Ovary (tissue), 9 donors: ENCODE results near the gene ARID3C. TPM values are rescaled to one million over a fixed set of nuclear protein-coding genes. Genes with fewer than 3 reads are reported as not detected.
A peak's percentile ranks its signal among the peaks of the same experiment; 100 is the strongest.

Experiments used
- DNase-seq, 5 donors: peaks; one replicate each; pipeline ENCODE4 v3.0.0-alpha.2; 2019 to 2020
- H3K27ac ChIP-seq, 2 donors: fragments of 200-600 bp; one replicate each; pipeline versions ENCODE4 v1.5.1 to v1.8.0; 2019 to 2022
- H3K27me3 ChIP-seq: fragments of 200-600 bp; one replicate; pipeline ENCODE4 v1.8.0; 2022
- H3K36me3 ChIP-seq: fragments of 200-600 bp; sonication (generic); one replicate; pipeline ENCODE4 v1.5.1; 2019
- H3K4me1 ChIP-seq: one replicate; pipeline ENCODE4 v1.8.1; 2013; ENCODE audit warnings: mild to moderate bottlenecking, moderate library complexity; ENCODE audit not compliant: insufficient read depth
- H3K4me3 ChIP-seq: fragments of 200-600 bp; sonication (generic); one replicate; pipeline ENCODE4 v1.5.1; 2017
- H3K9me3 ChIP-seq, 2 donors: fragments of 200-600 bp in 1 of 2; sonication (generic) in 1 of 2; one replicate each; pipeline versions ENCODE4 v1.5.1 to v1.8.1; 2013 to 2019; ENCODE audit warnings: mild to moderate bottlenecking in 1 of 2, moderate library complexity in 1 of 2
- CTCF ChIP-seq, 3 donors: fragments of 450-650 bp in 2 of 3; fragments of 200-600 bp in 1 of 3; IDR thresholded peaks; one replicate each; pipeline versions ENCODE4 v1.5.1 to v1.8.0; 2016 to 2022; ENCODE audit warnings: antibody characterized with exemption in 3 of 3, mild to moderate bottlenecking in 1 of 3
- EP300 ChIP-seq: sonication (generic); formaldehyde crosslinking; IDR thresholded peaks from one replicate; pipeline ENCODE4 v1.6.1; 2017; ENCODE audit warnings: antibody characterized with exemption
- POLR2A ChIP-seq: fragments of 450-650 bp; IDR thresholded peaks from one replicate; pipeline ENCODE4 v1.6.1; 2017; ENCODE audit warnings: antibody characterized with exemption, mild to moderate bottlenecking, moderate library complexity
- WGBS, 3 donors: extraction: QIAGEN DNeasy Blood & Tissue Kit in 1 of 3; methylation state at CpG; one replicate each; pipeline versions ENCODE4 v1.1.5 to v1.1.7; 2013 to 2017; 5-methylcytosine and 5-hydroxymethylcytosine counted together
- intact Hi-C, 4 donors: fragments of 100-400 bp; cut with DNase I; formaldehyde crosslinking; loops; one replicate each; pipeline versions ENCODE4 v1.11.0 to v1.15.1; 2022 to 2023
- polyA plus RNA-seq, 2 donors: library from polyadenylated mRNA; stranded (reverse); fragments of 200-250 nt in 1 of 2; fragments of 350-450 nt in 1 of 2; fragmentation: Illumina TruSeq in 1 of 2; extraction: RNeasy Lipid Tissue Mini Kit (QIAGEN cat#74804) in 1 of 2; gene quantifications; one replicate each; pipeline ENCODE4 v1.2.3, GENCODE V29; 2013 to 2014
- small RNA-seq: library from RNA; depleted of rRNA; stranded (forward); fragments of <200 nt; gene quantifications from one replicate; pipeline ENCODE3, GENCODE V24; 2016
- total RNA-seq, 7 donors: library from RNA; depleted of rRNA in 2 of 7; stranded (reverse); fragments of >200 nt in 2 of 7; fragmentation: NEBNext Ultra II Directional in 3 of 7; extraction: Animal tissue kit (Norgen Biotek cat#: 25700) in 3 of 7; gene quantifications; one replicate each; pipeline versions ENCODE4 v1.1.0 to v1.2.4, GENCODE V29; 2016 to 2023
- donor health status: DM: no; HTN: no; CAD: no; lungs with moderate emphysema.
- donor health status: DM: no; HTN: no; CAD: no.
- donor health status: Bipolar disorder and iron deficiency.
- donor health status: DM: yes; HTN: yes; CAD: no.
- donor health status: DM: no; HTN: no; CAD: no.
- donor health status: DM: yes; HTN: yes; CAD: no.

The ARID3C gene
- total and polyA plus RNA-seq, 9 donors: 0.07 to 0.40 TPM; not detected in 7

- TF ChIP-seq EP300 (no peak), CTCF (IDR thresholded peaks at IDR 0.05) (no peak), POLR2A (no peak)
- intact Hi-C loops: no loop called here
- Histone ChIP-seq H3K4me1 (peaks cover 2% of the 10 kb centered on the region), H3K27ac (no peak overlapping the region), H3K4me3 (no peak overlapping the region), H3K9me3 (no peaks in the 10 kb centered on the region), H3K27me3 (no peaks in the 10 kb centered on the region), H3K36me3 (no peaks in the 10 kb centered on the region)
- DNase-seq: no peak
- WGBS, 3 donors: 87 to 94% (median 89%) methylated on average over 6 of the region's 6 CpGs
Observed at GRCh38 chr9:34572628-34573027, 56.2 kb downstream of the ARID3C start.

DNA sequence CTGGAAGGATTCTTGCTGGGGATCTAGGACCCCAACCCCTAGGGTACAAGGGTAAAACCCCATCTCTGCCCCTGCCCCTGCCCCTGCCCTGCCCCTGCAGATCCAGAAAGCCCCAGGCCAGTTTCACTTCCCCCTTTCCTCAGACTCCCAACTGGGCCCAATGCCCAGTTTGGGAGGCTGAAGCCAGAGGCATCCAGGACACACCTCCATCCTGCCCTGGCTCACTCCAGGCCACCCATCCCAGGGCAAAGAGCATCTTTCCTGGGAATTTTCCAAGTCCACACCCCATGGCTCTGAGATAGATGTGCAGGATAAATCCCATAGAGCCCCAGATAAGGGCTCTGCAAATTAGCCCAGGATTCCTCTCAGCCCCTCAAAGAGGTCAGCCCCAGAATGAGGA is 56.8 kb downstream of the ARID3C start:
- intact Hi-C loops: no loop called here
- Histone ChIP-seq H3K27me3 (no peaks in the 10 kb centered on the region), H3K36me3 (no peaks in the 10 kb centered on the region), H3K4me1 (no peaks in the 10 kb centered on the region), H3K9me3 (no peaks in the 10 kb centered on the region), H3K27ac (no peak overlapping the region), H3K4me3 (no peak overlapping the region)
- DNase-seq: no peak
- TF ChIP-seq POLR2A (no peak), EP300 (no peak), CTCF (IDR thresholded peaks at IDR 0.05) (no peak)

GRCh38 chr9:34571481-34571810 is 57.4 kb downstream of the ARID3C start:
- Histone ChIP-seq H3K27ac (no peak overlapping the region), H3K4me3 (no peak overlapping the region), H3K27me3 (no peaks in the 10 kb centered on the region), H3K4me1 (no peaks in the 10 kb centered on the region), H3K36me3 (no peaks in the 10 kb centered on the region), H3K9me3 (no peaks in the 10 kb centered on the region)
- intact Hi-C loops: no loop called here
- DNase-seq: peak in 1 of 5 donors; percentile 47
- 32 to 39% (median 38%) methylated on average over 12 of the region's 12 CpGs for WGBS, 3 donors
- no peak for TF ChIP-seq EP300
- TF ChIP-seq CTCF (IDR thresholded peaks at IDR 0.05): no peak
- TF ChIP-seq POLR2A: no peak

Small RNAs within 50 kb of the gene (small RNA-seq; reads per million reads assigned to genes)
- not detected for gene CCL27

Other genes starting within 250 kb of the ARID3C start
- gene FAM219A, start 170.5 kb downstream of the ARID3C start, total RNA-seq: 10 to 100 TPM in 5 of 7 donors, 1 to 10 TPM in 2; 5.2 to 24.7 (median 16.2) TPM
- 10 to 100 TPM; 12.1 to 12.7 TPM for gene FAM219A, start 170.5 kb downstream of the ARID3C start, polyA plus RNA-seq
- 10 to 100 TPM in 1 of 7 donors, 1 to 10 TPM in 4, not detected in 2; 1.5 to 26.1 (median 2.0) TPM for gene DNAI1, start 170.3 kb downstream of the ARID3C start, total RNA-seq
- under 1 TPM in 1 of 2 donors, not detected in 1; 0.10 TPM for gene DNAI1, start 170.3 kb downstream of the ARID3C start, polyA plus RNA-seq
- under 1 TPM in 6 of 7 donors, not detected in 1; 0.22 to 0.56 (median 0.29) TPM for gene ENHO, start 106.1 kb downstream of the ARID3C start, total RNA-seq
- gene ENHO, start 106.1 kb downstream of the ARID3C start, polyA plus RNA-seq: under 1 TPM in 1 of 2 donors, not detected in 1; 0.87 TPM
- 1 to 10 TPM; 1.3 to 3.7 (median 2.6) TPM for gene CNTFR, start 39.3 kb downstream of the ARID3C start, total RNA-seq
- 1 to 10 TPM; 1.2 to 4.7 TPM for gene CNTFR, start 39.3 kb downstream of the ARID3C start, polyA plus RNA-seq
- 10 to 100 TPM; 14.4 to 26.0 (median 20.6) TPM for gene RPP25L, start 17.0 kb downstream of the ARID3C start, total RNA-seq
- gene RPP25L, start 17.0 kb downstream of the ARID3C start, polyA plus RNA-seq: 10 to 100 TPM in 1 of 2 donors, 1 to 10 TPM in 1; 5.4 to 28.8 TPM
- gene DCTN3, start 8.6 kb downstream of the ARID3C start, total RNA-seq: 100 to 1,000 TPM in 1 of 7 donors, 10 to 100 TPM in 6; 56.4 to 103 (median 95.3) TPM
- gene DCTN3, start 8.6 kb downstream of the ARID3C start, polyA plus RNA-seq: 100 to 1,000 TPM in 1 of 2 donors, 10 to 100 TPM in 1; 62.4 to 106 TPM
- gene SIGMAR1, start 8.7 kb upstream of the ARID3C start, total RNA-seq: 10 to 100 TPM; 47.2 to 73.9 (median 54.3) TPM
- gene SIGMAR1, start 8.7 kb upstream of the ARID3C start, polyA plus RNA-seq: 10 to 100 TPM; 52.7 to 92.4 TPM
- 10 to 100 TPM; 33.1 to 63.3 (median 45.2) TPM for gene GALT, start 17.6 kb upstream of the ARID3C start, total RNA-seq
- 10 to 100 TPM; 43.7 to 48.9 TPM for gene GALT, start 17.6 kb upstream of the ARID3C start, polyA plus RNA-seq
- 10 to 100 TPM; 17.3 to 54.3 (median 35.8) TPM for gene IL11RA, start 23.1 kb upstream of the ARID3C start, total RNA-seq
- gene IL11RA, start 23.1 kb upstream of the ARID3C start, polyA plus RNA-seq: 10 to 100 TPM; 25.4 to 40.2 TPM
- 1 to 10 TPM in 1 of 7 donors, under 1 TPM in 3, not detected in 3; 0.48 to 1.1 (median 0.69) TPM for gene CCL27, start 33.6 kb upstream of the ARID3C start, total RNA-seq
- under 1 TPM in 1 of 2 donors, not detected in 1; 0.21 TPM for gene CCL27, start 33.6 kb upstream of the ARID3C start, polyA plus RNA-seq
- 10 to 100 TPM in 1 of 7 donors, under 1 TPM in 1, not detected in 5; 0.97 to 14.9 TPM for gene CCL19, start 62.2 kb upstream of the ARID3C start, total RNA-seq
- gene CCL19, start 62.2 kb upstream of the ARID3C start, polyA plus RNA-seq: 10 to 100 TPM in 1 of 2 donors, under 1 TPM in 1; 0.40 to 14.5 TPM
- 10 to 100 TPM in 5 of 7 donors, 1 to 10 TPM in 2; 1.5 to 83.6 (median 33.8) TPM for gene CCL21, start 81.1 kb upstream of the ARID3C start, total RNA-seq
- 10 to 100 TPM; 39.9 to 52.0 TPM for gene CCL21, start 81.1 kb upstream of the ARID3C start, polyA plus RNA-seq